Neural cell (in vitro differentiated cells): ENCODE results near the gene ZNF207. TPM values are rescaled to one million over a fixed set of nuclear protein-coding genes. Genes with fewer than 3 reads are reported as not detected.

Experiments used
- H2AFZ ChIP-seq: fragments of 200-600, 300-800 bp; sonication (generic), shearing (Covaris generic); 2 replicates; pipeline ENCODE4 v1.6.0; 2014; ENCODE audit warnings: low read depth, mild to moderate bottlenecking, antibody characterized with exemption, low read length, moderate library complexity
- H3F3A ChIP-seq: fragments of 200-600 bp; shearing (Covaris generic); 2 replicates; pipeline ENCODE4 v1.6.1; 2016; ENCODE audit warnings: mild to moderate bottlenecking, moderate library complexity, mixed read lengths, antibody characterized with exemption, low read length; ENCODE audit not compliant: insufficient read depth, poor library complexity, severe bottlenecking
- H3K27ac ChIP-seq: fragments of 200-600, 300-800 bp; sonication (generic), shearing (Covaris generic); 2 replicates; pipeline ENCODE4 v1.5.1; 2014; ENCODE audit warnings: mild to moderate bottlenecking, low read length, moderate library complexity
- H3K27me3 ChIP-seq: fragments of 300-800, 200-600 bp; sonication (generic), shearing (Covaris generic); 2 replicates; pipeline ENCODE4 v1.6.0; 2014; ENCODE audit warnings: mild to moderate bottlenecking, low read depth, low read length, moderate library complexity; ENCODE audit not compliant: insufficient read depth
- H3K36me3 ChIP-seq: fragments of 300-800, 200-600 bp; sonication (generic), shearing (Covaris generic); 2 replicates; pipeline ENCODE4 v1.5.1; 2014; ENCODE audit warnings: mild to moderate bottlenecking, antibody characterized with exemption, low read length, moderate library complexity; ENCODE audit not compliant: insufficient read depth
- H3K4me2 ChIP-seq: fragments of 300-800, 200-600 bp; sonication (generic), shearing (Covaris generic); 2 replicates; pipeline ENCODE4 v1.6.0; 2014; ENCODE audit warnings: mild to moderate bottlenecking, low read length
- H3K4me3 ChIP-seq: fragments of 300-800, 200-600 bp; sonication (generic), shearing (Covaris generic); 2 replicates; pipeline ENCODE4 v1.5.1; 2014; ENCODE audit warnings: mild to moderate bottlenecking, low read length, moderate library complexity
- H3K79me2 ChIP-seq: fragments of 200-600 bp; shearing (Covaris generic); replicated peaks from 2 replicates; pipeline ENCODE4 v1.6.0; 2014; ENCODE audit warnings: mild to moderate bottlenecking, low read length, moderate library complexity; ENCODE audit not compliant: insufficient read depth
- H3K9ac ChIP-seq: fragments of 300-800, 200-600 bp; sonication (generic), shearing (Covaris generic); 2 replicates; pipeline ENCODE4 v1.6.1; 2016; ENCODE audit warnings: mild to moderate bottlenecking, low read length, mixed read lengths
- H3K9me2 ChIP-seq: fragments of 200-600 bp; shearing (Covaris generic); 2 replicates; pipeline ENCODE4 v1.6.1; 2016; ENCODE audit warnings: mild to moderate bottlenecking, low read length, mixed read lengths; ENCODE audit not compliant: insufficient read depth
- H3K9me3 ChIP-seq: fragments of 200-600, 300-800 bp; sonication (generic), shearing (Covaris generic); 2 replicates; pipeline ENCODE4 v1.6.1; 2016; ENCODE audit warnings: mild to moderate bottlenecking, mixed run types, low read length, moderate library complexity, mixed read lengths
- H4K20me1 ChIP-seq: fragments of 200-600 bp; shearing (Covaris generic); 2 replicates; pipeline ENCODE4 v1.6.1; 2016; ENCODE audit warnings: mild to moderate bottlenecking, mixed run types; ENCODE audit not compliant: insufficient read depth
- CTCF ChIP-seq: fragments of 450-650 bp; IDR thresholded peaks from 2 replicates; pipeline ENCODE4 v1.5.1; 2014; ENCODE audit warnings: antibody characterized with exemption, mild to moderate bottlenecking, moderate library complexity; ENCODE audit not compliant: poor library complexity, severe bottlenecking
- EP300 ChIP-seq: fragments of 450-650 bp; conservative IDR thresholded peaks from 2 replicates; pipeline ENCODE4 v1.6.1; 2014; ENCODE audit warnings: antibody characterized with exemption, mild to moderate bottlenecking, moderate library complexity; ENCODE audit not compliant: poor library complexity, severe bottlenecking
- EZH2 ChIP-seq: fragments of 200-600, 300-800 bp; shearing (Covaris generic), sonication (generic); IDR thresholded peaks from 2 replicates; pipeline ENCODE4 v1.6.1; 2014; ENCODE audit warnings: antibody characterized with exemption, low read length, borderline replicate concordance, mild to moderate bottlenecking; ENCODE audit not compliant: insufficient read depth, poor library complexity, severe bottlenecking
- MXI1 ChIP-seq: fragments of 450-650 bp; conservative IDR thresholded peaks from 2 replicates; pipeline ENCODE4 v1.6.1; 2014; ENCODE audit warnings: antibody characterized with exemption, mild to moderate bottlenecking; ENCODE audit not compliant: poor library complexity, severe bottlenecking
- POLR2AphosphoS5 ChIP-seq: IDR thresholded peaks from 2 replicates; pipeline ENCODE4 v1.6.1; 2012
- RAD21 ChIP-seq: fragments of 450-650 bp; conservative IDR thresholded peaks from 2 replicates; pipeline ENCODE4 v1.6.1; 2014; ENCODE audit warnings: antibody characterized with exemption, mild to moderate bottlenecking, moderate library complexity
- REST ChIP-seq: IDR thresholded peaks from 2 replicates; pipeline ENCODE4 v1.6.1; 2012; ENCODE audit warnings: borderline replicate concordance
- SMC3 ChIP-seq: fragments of 450-650 bp; conservative IDR thresholded peaks from 2 replicates; pipeline ENCODE4 v1.6.1; 2014; ENCODE audit warnings: antibody characterized with exemption, mild to moderate bottlenecking, moderate library complexity; ENCODE audit not compliant: poor library complexity
- TAF1 ChIP-seq: IDR thresholded peaks from 2 replicates; pipeline ENCODE4 v1.6.1; 2012; ENCODE audit warnings: low read depth
- polyA plus RNA-seq: library from polyadenylated mRNA; depleted of rRNA; stranded (reverse); fragments of >200 nt; gene quantifications from 2 replicates; pipeline ENCODE4 v1.2.3, GENCODE V29; 2014

Gene ZNF207
- polyA plus RNA-seq, 1 donor from 2014 or later = 188 TPM

GRCh38 chr17:32383926-32384434, 34.0 kb downstream of the ZNF207 start:
- H3K4me2 ChIP-seq = no peak overlapping the region
- H3F3A ChIP-seq = no peaks in the 10 kb centered on the region
- no peaks in the 10 kb centered on the region for H3K9me3 ChIP-seq
- no peaks in the 10 kb centered on the region for H3K79me2 ChIP-seq
- no peaks in the 10 kb centered on the region for H3K27me3 ChIP-seq
- H3K27ac ChIP-seq = no peak overlapping the region
- H3K9ac ChIP-seq = no peak overlapping the region
- H2AFZ ChIP-seq = no peak overlapping the region
- no peaks in the 10 kb centered on the region for H3K9me2 ChIP-seq
- no peak for TF ChIP-seq EP300
- no peak for TF ChIP-seq SMC3
- TF ChIP-seq POLR2AphosphoS5 = no peak
- no peak for TF ChIP-seq CTCF
- no peak for TF ChIP-seq EZH2
- TF ChIP-seq TAF1 = no peak
- TF ChIP-seq REST = no peak
- TF ChIP-seq RAD21 = no peak
- no peak for TF ChIP-seq MXI1
- H3K4me3 ChIP-seq = no peak overlapping the region
- H4K20me1 ChIP-seq = no peaks in the 10 kb centered on the region
- H3K36me3 ChIP-seq = peaks cover 4% of the 10 kb centered on the region

GRCh38 chr17:32385121-32385520, 35.2 kb downstream of the ZNF207 start:
- no peak overlapping the region for H3K27ac ChIP-seq
- H3K27me3 ChIP-seq = no peaks in the 10 kb centered on the region
- H3K79me2 ChIP-seq = no peaks in the 10 kb centered on the region
- no peak overlapping the region for H3K4me2 ChIP-seq
- H3K9ac ChIP-seq = no peak overlapping the region
- peaks cover 2% of the 10 kb centered on the region for H3K36me3 ChIP-seq
- H3K9me3 ChIP-seq = no peaks in the 10 kb centered on the region
- no peaks in the 10 kb centered on the region for H4K20me1 ChIP-seq
- H3K4me3 ChIP-seq = no peak overlapping the region
- TF ChIP-seq CTCF (no peak), RAD21 (no peak), REST (no peak), EZH2 (no peak), POLR2AphosphoS5 (no peak), EP300 (no peak), TAF1 (no peak)
- H3K9me2 ChIP-seq = no peaks in the 10 kb centered on the region
- H3F3A ChIP-seq = no peaks in the 10 kb centered on the region
- no peak overlapping the region for H2AFZ ChIP-seq
